Measurements from ENCODE around the gene TEKT3.

Gene TEKT3

GRCh38 chr17:15341385-15341849, at the start of gene TEKT3:
Gene TEKT3, minus strand, starts transcription at chr17:15341597. Its CDS starts 10,012 bp downstream, at chr17:15331585.
- DNase-seq (peak; percentile 9), ATAC-seq (peak; percentile 46)

- no peak for ATAC-seq
- DNase-seq, result no peak
These were observed 47.1 kb upstream of the TEKT3 start for GRCh38 chr17:15388356-15389041.

DNA sequence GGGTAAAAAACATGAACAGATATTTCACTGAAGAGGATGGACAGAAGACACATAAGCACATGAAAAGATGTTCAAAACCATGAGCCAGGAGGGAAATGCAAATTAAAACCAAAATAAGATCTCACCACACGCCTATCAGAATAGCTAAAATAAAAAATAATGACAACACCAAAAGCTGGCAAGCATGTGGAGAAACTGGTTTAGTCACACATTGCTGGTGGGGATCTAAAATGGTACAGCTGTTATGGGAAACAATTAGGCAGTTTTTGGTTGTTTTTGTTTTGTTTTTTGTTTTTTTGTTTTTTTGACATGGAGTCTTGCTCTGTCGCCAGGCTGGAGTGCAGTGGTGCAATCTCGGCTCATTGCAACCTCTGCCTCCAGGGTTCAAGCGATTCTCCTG, 44.7 kb upstream of the TEKT3 start:
- no peak for ATAC-seq

DNA sequence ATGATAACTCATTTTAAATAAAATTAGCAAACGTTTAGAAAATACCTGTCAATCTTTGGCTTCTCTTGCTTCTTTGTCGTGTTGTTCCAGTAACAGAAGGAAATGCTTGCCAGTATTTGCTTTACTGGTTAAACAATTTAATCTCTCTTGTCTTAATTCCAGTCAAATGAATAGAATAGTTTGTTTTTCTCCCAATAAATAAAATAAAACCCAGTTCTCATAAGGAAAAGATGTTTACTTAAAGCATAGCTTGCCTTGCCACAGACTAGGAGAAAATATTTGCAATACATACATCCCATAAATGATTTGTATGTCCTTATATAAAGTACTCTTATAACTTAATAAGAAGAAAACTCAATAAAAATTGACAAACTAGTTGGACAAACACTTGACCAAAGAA, 43.9 kb upstream of the TEKT3 start:
- no peak for ATAC-seq
- no peak for DNase-seq

More for the DNA sequence above, 44.7 kb upstream of the TEKT3 start:
- DNase-seq, result no peak

DNA sequence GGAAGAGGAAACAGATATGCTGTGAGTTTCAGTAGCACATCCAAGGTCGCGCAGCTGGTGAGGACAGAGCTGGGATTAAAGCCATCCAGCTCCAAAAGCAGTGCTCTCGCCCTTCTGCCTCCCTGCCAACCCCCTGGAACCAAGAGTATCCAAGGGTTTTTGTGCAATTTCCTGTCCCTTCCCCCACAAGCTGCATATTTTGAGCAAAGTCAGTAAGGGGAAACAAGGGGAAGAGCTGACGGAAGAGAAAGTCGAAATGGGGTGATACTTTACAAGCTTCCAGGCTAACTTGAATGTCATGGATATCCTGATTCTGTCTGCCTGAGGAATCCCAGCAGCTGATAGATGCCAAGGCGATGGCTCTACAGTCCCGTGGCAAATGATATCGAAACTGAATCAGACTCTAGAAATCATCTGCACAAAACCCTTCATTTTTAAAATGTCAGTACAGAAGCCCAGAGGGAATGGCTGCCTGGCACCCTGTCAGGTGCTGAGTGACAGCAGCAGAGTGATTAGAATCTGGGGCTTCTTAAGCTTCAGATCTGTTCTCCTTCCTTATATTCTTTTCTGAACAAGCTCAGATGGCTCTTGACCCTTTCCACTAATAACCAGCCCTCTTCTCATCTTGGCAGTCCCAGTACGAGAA, 42.9 kb upstream of the TEKT3 start:
- ATAC-seq (no peak), DNase-seq (no peak)

GRCh38 chr17:15382914-15383313, 41.5 kb upstream of the TEKT3 start:
- DNase-seq, result no peak
- no peak for ATAC-seq

GRCh38 chr17:15381707-15382106, 40.3 kb upstream of the TEKT3 start:
- DNase-seq (no peak), ATAC-seq (no peak)

GRCh38 chr17:15380446-15380845, 39.0 kb upstream of the TEKT3 start:
- DNase-seq, result no peak
- ATAC-seq, result no peak

GRCh38 chr17:15379659-15380058, 38.3 kb upstream of the TEKT3 start:
- no peak for ATAC-seq
- DNase-seq, result no peak

DNA sequence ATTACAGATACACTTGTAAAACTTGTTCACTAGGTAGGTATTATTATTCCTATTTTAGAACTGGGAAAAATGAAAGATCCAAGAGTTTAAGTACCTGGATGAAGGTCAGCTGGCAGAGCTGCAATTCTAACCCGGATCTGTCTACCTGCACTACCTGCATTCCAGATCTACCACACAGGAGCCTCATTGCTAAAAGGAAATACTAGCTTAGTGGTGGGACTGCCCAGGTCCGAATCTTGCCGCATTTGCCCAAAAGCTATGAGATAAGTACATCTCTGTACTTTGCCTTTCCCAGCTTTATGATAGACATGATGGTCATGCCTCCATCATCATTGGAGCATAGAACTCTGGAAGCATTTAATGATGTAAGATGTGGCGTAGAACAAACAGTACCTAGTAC, 36.8 kb upstream of the TEKT3 start:
- DNase-seq (no peak), ATAC-seq (no peak)

DNA sequence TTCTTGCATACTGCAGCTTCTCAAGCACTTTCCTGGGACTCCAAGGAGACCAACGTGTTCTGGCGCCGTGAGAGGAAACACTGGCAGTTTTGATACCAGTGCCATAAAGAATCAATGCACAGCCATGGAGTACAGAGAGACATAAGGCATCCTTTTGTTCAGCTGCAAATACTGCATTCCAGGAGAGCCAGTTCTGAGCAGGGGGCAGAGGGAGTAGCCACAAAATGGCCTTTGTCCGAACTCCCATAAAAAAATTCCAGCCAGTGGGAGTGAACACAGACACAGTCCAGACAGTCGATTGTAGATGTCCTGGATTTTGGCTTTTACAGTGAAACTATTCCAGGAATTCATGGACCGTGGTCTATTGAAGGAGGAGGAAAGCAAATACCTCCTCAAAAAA, 36.2 kb upstream of the TEKT3 start:
- no peak for DNase-seq
- no peak for ATAC-seq

DNA sequence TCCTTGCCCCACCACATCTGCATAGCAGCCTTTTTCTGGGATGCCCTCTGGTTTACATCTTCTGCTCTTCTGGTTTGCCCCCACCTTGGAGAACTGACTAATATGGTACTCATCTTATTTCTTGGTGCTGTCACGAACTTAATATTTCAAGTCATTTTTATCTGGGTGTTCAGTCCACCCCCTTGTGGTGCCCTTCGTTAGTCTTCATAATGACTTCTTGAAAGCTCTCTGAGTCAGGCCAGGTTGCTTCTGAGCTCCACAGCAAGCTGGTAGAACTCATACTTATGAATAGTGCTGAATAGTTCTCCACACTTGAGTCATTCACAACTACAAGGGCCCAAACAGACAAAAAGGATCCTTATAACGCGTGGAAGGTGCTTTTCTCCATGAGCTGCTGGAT, 35.8 kb upstream of the TEKT3 start:
- ATAC-seq (no peak), DNase-seq (no peak)

DNA sequence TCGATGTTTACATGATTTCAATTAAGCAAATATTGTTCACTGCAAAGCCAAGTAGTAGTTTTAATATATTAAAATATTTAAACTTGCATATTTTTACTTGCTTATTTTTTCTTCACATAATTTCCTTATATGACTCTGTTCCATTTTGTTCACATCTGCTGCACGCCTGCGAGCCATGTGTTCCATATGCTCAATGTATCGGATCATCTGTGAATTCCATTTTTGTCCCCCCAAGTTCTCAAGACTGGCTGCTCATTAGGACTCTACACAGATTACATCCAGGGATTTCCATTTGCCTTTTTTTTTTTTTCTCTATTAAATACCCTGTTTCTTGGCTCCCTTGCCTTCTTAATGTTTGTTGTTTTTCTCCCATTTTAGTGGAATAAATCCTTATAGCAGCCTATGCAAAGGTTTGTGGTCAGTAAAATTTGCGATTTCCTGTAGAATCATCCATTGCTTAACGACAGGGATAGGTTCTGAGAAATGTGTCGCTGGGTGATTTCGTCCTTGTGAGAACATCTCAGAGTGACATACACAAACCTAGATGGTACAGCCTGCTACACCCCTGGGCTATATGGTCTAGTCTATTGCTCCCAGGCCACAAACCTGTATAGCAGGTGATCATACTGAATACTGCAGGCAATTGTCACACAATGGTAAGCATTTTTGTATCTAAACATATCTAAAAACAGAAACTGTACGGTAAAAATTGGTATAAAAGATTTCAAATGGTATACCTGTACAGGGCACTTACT, 30.2 kb upstream of the TEKT3 start:
- ATAC-seq, result no peak
- no peak for DNase-seq

DNA sequence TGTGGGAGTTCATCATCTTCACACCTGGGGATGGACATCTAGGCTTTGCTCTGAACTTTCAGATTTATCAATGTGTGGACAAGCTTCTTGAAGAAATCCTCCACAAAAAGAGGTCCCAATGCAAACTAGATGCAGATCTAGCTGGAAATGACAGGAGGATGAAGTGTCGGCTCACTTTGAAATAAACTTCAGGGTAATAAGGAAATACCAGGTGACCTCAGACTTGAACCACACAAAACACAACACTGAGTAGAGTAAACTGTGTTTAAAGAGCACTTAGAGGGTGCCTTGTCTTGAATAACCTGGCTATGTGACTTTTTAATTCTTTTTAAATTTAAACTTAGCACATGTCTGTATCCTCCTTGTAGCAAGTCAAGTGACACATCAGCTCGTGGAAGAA, 27.2 kb upstream of the TEKT3 start:
- ATAC-seq (no peak), DNase-seq (no peak)

DNA sequence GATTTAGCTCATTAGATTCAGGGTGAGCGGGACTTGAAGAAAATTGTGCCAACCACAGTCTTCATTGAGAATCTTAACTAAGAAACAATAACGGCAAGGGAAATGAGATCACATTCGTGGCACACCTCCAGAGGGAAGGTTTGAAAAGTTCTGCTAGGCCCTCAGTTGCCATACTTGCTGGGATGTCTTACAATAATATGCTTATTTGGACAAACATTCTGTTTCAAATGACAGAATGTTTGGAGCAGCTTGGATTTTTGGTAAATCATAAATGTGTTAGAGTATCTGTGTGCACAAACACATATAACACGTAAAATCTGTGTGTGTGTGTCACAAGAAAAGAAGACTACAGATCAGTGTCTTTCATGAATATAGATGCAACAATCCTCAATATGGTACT, 24.6 kb upstream of the TEKT3 start:
- DNase-seq (no peak), ATAC-seq (no peak)

DNA sequence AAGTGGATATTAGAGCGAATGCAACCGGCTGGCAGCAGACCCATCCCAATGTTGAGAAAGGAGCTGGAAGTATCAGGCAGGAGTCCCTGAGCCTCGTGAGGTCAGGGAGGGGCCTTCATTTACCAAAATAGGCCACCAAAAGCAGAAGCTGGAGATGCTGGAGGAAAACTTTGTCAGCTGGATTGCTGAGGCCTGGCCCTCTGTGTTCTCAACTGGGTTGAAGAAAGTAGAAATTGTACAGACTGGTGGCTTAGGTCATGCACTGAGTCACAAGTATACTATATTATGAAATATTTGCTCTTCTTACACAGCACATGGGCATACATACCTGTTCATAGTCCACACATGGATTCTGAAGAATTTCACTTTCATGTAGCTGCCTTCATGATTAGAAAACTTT, 23.2 kb upstream of the TEKT3 start:
- ATAC-seq, result no peak
- no peak for DNase-seq

DNA sequence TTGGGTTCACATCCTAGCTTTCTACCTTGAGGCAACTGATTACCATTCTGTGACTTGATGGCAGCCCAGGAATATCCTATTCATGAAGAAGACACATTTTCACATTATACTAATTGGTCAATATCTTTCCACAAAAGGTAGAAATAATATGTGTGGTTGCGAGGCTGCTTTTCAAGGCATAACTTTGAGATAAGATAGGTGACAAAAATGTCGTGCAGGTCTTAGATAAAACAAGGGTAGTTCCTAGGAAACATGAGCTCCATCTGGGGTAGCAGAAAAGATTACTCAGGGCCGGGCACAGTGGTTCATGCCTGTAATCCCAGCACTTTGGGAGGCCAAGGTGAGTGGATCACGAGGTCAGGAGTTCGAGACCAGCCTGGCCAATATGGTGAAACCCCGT, 22.3 kb upstream of the TEKT3 start:
- ATAC-seq (no peak), DNase-seq (no peak)

DNA sequence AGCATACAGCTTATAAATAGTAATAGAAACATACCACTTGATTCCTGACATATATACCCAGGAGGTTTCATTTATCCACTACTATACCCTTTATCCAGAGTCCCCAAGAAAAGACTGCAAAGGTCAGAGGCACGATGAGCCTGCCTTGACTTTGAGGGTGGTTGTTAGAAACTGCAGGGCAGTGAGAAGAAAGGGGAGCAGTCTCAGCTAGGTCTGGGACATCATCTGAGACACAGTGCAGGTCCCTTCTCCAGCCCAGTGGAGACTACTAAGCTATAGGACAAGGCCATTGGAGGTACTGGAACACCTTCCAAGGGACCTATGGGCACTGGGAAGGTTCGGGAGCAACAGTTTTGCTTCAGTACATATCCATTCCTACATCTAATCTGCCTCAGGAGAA, 20.2 kb upstream of the TEKT3 start:
- no peak for DNase-seq
- no peak for ATAC-seq

DNA sequence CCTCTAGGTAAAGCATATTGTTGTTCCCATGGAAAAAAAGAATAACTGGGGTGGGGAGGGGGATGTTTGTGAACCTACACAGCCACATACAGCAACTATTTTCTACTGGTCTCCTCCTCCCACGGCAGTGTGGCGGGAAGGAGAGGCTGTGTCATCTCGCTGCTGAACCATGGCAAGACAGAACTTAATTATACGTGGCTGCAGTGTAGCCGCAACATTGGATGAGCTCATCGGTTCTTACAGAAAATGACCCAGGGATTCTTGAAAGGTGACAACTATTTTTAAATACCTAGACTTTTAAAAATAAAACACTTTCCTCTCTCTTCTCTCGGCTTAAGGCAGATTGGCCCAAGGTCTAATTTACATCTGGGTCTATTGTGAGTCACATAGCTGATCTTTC, 19.8 kb upstream of the TEKT3 start:
- no peak for ATAC-seq
- no peak for DNase-seq

DNA sequence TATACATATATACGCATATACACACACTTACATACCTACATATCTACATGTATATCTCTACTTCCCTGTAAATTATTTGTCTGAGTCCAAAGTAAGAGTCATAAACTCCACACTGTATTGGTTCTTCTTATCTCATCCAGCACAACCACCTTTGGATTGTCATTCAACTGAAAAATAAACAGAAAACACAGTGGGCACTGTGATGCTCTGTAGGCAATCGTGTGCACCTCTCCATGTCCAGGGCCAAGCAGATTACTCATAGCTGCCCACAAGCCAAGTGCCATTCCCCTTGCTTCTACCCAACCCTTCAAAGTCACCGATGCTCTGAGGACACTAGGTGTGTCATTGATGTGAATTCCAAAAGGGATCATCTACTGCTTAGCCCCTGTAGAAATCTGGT, 12.9 kb upstream of the TEKT3 start:
- ATAC-seq (no peak), DNase-seq (no peak)

DNA sequence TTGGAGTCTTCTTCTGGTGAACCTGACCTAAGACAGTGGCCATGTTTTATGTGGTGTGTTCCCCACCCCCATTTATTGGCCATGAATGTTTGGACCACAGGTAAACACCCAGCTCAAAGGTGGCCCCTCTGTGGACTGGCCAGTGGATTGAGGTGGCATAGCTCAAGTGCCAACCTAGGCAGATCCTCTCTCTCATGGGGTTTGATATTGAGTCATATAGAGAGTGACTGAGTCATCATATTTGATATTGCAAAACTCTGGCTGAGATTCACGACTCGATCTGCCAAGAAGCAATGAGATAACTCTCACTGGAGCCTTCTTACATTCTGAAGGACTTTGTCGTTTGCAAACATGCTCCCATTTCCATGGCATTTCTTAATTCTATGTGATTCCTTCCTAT, 10.5 kb upstream of the TEKT3 start:
- no peak for DNase-seq
- no peak for ATAC-seq

- ATAC-seq, result no peak
- DNase-seq, result no peak
These were observed 10.1 kb upstream of the TEKT3 start for GRCh38 chr17:15351478-15351840.

- DNase-seq, result no peak
- no peak for ATAC-seq
These were observed 9.5 kb upstream of the TEKT3 start for GRCh38 chr17:15350777-15351477.
